ENCODE measurements around the gene PEX19.
"Not testable (repeated sequence)": the region's sequence is repeated elsewhere in the genome, so short reads cannot be mapped to it uniquely, and the experiment has no call there.

Gene PEX19

DNA sequence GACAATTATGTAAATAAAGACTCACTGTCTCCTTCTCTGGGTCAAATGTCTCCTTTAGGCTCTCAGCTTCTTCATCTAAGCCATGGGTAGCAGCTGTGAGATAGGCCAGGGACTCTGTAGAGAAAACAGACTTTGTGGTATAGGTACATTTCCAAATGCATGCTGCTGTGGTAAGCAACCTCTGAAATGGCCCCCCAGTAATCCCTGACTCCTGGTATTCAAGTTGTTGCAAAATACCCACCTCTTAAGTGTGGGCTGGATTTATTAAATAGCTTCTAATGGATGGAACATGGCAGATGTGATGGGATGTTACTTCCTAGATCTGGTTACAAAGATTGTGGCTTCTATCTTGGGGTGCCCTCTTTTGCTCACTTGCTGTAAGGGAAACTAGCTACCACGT lies 11.1 kb upstream of the PEX19 start:
- H3K36me3 ChIP-seq (ENCODE audit: insufficient read depth, low read length) = peaks cover 93% of the 10 kb centered on the region

DNA sequence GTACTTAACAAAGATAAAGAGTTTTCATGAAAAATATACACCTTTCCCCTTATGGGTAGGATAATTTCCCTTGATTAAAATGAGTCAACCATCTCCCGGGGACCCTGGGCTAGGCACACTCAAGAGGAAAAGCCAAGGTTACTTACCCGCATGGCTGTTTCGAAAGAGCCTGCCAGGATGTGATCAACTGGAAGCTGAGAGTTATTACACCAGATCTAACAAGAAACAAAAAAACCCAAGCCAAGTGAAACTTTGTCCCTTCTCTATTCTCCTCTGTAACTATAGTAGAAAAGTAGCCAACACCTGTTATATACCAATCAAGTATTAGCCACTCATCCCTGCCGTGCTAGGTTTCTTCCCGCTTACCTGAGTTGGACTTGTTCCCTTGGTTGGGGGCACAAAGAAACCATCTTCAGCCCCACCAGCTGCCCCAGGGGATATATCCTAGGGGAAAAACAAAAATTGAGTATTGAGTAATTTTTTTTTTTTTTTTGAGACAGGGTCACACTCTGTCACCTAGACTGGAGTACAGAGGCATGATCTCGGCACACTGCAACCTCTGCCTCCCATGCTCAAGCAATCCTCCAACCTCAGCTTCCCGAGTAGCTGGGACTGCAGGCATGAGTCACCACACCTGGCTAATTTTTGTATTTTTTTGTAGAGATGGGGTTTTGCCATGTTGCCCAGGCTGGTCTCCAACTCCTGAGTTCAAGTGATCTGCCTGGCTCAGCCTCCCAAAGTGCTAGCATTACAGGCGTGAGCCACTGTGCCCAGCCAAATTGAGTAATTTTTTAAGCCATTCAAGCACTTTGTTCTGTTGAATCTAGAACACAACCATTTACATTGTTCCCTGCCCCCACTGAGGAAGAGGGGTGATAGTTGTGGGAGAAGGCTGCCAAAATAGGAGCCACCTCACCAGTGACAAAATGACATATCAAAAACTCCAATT lies 8.4 kb upstream of the PEX19 start:
- no peaks in the 10 kb centered on the region for H3K9me3 ChIP-seq (ENCODE audit: low read length)
- peaks cover 89% of the 10 kb centered on the region for H3K36me3 ChIP-seq (ENCODE audit: insufficient read depth, low read length)
- H3K4me3 ChIP-seq (ENCODE audit: low read length) = no peak overlapping the region
- no peak overlapping the region for H2AFZ ChIP-seq (ENCODE audit: low read depth, low read length)
- no peaks in the 10 kb centered on the region for H3K27me3 ChIP-seq (ENCODE audit: insufficient read depth, low read length)
- H3K4me1 ChIP-seq (ENCODE audit: insufficient read depth, low read length) = no peaks in the 10 kb centered on the region

More for the DNA sequence above, 11.1 kb upstream of the PEX19 start:
- Histone ChIP-seq H2AFZ (ENCODE audit: low read depth, low read length) (no peak overlapping the region), H3K27me3 (ENCODE audit: insufficient read depth, low read length) (no peaks in the 10 kb centered on the region), H3K4me1 (ENCODE audit: insufficient read depth, low read length) (no peaks in the 10 kb centered on the region), H3K4me3 (ENCODE audit: low read length) (no peak overlapping the region), H3K9me3 (ENCODE audit: low read length) (no peaks in the 10 kb centered on the region)

DNA sequence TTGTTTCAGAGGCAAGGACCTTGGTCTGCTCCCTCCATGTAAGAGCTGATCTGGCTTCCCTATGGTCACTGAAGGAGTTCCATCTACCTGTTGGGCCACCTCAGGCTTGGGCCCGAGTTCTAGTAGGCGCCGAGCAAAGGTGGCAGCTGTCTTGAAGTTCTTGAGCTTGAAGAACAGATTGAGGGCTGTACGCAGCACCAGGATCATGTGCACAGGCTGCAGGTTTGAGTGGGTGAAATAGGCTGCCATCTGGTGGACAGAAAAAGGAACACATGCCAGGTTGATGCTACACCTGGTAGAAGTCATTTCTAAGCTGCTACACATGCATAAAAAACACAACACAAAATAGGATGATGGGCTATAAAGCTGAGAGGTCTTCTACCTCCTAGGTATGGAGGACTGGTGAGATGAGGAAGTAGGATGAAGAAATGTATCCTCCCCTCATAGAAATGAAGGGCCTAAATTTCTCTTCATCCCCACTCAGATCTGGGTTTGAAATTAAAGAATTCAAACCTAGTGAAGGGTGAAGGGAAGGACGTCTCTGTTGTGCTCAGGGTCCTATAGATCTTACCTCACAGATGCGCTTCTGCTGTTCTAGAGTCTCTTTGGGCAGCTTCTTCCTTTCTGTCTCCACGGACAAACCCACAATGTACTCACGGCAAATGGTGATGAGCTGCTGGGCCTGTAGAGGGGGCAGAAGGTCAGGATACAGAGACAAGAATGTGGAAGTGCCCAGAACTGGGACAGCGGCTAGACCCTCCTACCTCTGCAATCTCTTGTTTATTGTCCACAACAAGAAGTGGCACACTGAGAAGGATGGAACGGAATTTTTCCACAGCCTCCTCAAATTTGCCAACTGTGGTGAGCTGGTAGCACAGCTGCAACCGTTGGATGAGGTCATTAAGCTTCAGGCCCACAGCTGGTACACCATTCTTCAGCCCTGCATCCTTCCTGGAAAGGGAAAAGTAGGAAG lies 6.6 kb upstream of the PEX19 start:
- Histone ChIP-seq H3K4me1 (ENCODE audit: insufficient read depth, low read length) (no peaks in the 10 kb centered on the region), H2AFZ (ENCODE audit: low read depth, low read length) (no peak overlapping the region), H3K4me3 (ENCODE audit: low read length) (no peak overlapping the region), H3K9me3 (ENCODE audit: low read length) (no peaks in the 10 kb centered on the region), H3K36me3 (ENCODE audit: insufficient read depth, low read length) (peaks cover 73% of the 10 kb centered on the region), H3K27me3 (ENCODE audit: insufficient read depth, low read length) (no peaks in the 10 kb centered on the region)

DNA sequence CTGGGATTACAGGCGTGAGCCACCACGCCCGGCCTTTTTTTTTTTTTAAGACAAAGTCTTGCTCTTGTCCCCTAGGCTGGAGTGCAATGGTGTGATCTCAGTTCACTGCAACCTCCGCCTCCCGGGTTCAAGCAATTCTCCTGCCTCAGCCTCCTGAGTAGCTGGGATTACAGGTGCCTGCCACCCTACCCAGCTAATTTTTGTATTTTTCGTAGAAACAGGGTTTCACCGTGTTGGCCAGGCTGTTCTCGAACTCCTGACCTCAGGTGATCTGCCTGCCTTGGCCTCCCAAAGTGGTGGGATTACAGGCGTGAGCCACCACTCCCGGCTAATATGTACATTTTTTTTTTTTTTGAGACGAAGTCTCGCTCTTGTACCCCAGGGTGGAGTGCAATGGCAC lies 2.8 kb upstream of the PEX19 start:
- peaks cover 40% of the 10 kb centered on the region for H3K36me3 ChIP-seq (ENCODE audit: insufficient read depth, low read length)
- not testable (repeated sequence) for H3K27me3 ChIP-seq (ENCODE audit: insufficient read depth, low read length); H3K4me3 ChIP-seq (ENCODE audit: low read length); H3K9me3 ChIP-seq (ENCODE audit: low read length); H2AFZ ChIP-seq (ENCODE audit: low read depth, low read length)
- peaks cover 14% of the 10 kb centered on the region for H3K4me1 ChIP-seq (ENCODE audit: insufficient read depth, low read length)

DNA sequence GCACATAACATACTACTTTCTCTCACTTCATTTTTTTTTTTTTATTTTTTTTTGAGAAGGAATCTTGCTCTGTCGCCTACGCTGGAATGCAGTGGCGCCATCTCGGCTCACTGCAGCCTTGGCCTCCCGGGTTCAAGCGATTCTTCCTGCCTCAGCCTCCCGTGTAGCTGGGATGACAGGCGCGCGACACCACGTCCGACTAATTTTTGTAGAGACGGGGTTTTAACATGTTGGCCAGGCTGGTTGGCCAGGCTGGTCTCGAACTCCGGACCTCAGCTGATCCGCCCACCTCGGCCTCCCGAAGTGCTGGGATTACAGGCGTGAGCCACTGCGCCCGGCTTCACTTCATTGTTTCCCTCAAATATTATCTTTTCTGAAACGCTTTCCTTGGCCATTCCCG lies 573 bp upstream of the PEX19 start:
- H3K4me3 ChIP-seq (ENCODE audit: low read length) = peak overlapping the region; percentile 86
- H2AFZ ChIP-seq (ENCODE audit: low read depth, low read length) = peak overlapping the region; percentile 33
- H3K27me3 ChIP-seq (ENCODE audit: insufficient read depth, low read length) = no peaks in the 10 kb centered on the region
- H3K36me3 ChIP-seq (ENCODE audit: insufficient read depth, low read length) = peaks cover 39% of the 10 kb centered on the region
- H3K9me3 ChIP-seq (ENCODE audit: low read length) = no peaks in the 10 kb centered on the region
- peaks cover 14% of the 10 kb centered on the region for H3K4me1 ChIP-seq (ENCODE audit: insufficient read depth, low read length)

DNA sequence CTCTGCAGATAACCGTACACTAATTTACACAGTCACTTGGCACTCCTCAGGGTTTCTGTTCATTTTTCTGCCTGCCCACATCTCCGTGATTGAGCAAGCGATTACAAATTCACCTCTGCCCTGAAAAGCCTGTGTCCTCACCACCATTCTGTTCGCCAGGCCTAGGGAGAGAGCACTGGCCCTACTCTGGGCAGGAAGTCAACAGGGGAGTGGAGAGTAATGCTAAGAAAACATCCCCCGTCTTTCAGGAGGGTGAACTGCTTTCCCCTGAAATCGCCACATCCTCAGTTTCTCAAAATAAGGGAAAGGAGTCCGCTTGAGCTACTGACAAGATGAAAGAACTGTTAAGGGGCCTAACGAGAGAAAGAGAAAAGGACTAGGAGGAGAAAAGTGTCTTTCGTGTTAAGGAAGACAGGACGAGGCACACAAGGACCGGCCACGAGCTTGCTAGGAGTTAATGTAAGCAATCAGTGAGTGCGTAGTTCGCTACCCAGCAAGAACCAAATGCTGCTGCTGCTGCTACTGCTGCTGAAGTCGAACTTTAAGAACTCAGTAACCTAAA lies 632 bp downstream of the PEX19 start:
- H3K27me3 ChIP-seq (ENCODE audit: insufficient read depth, low read length) = no peaks in the 10 kb centered on the region
- no peaks in the 10 kb centered on the region for H3K9me3 ChIP-seq (ENCODE audit: low read length)
- peaks cover 14% of the 10 kb centered on the region for H3K4me1 ChIP-seq (ENCODE audit: insufficient read depth, low read length)
- H3K4me3 ChIP-seq (ENCODE audit: low read length) = peak overlapping the region; percentile 86
- peak overlapping the region; percentile 54 for H2AFZ ChIP-seq (ENCODE audit: low read depth, low read length)
- H3K36me3 ChIP-seq (ENCODE audit: insufficient read depth, low read length) = peaks cover 39% of the 10 kb centered on the region

DNA sequence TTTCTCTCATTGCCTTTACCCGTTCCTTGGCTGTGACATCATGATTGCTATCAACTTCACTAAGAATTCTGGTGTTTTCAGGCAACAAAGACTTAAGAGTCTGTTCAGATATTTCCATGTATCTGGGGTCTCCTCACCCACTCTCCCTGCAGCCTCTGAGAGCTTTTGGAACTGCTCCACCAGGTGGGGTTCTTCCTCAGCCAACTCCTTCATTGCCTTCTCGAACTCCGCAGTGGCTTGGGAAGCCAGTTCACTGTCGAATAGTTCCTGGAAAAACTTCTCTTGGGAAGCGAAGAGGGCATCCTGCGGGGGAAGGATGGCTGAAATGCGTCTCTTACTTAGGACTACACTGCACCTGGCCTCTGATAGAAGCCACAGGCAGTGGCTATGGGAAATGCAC lies 2.1 kb downstream of the PEX19 start:
- no peak overlapping the region for H3K4me3 ChIP-seq (ENCODE audit: low read length)
- no peaks in the 10 kb centered on the region for H3K27me3 ChIP-seq (ENCODE audit: insufficient read depth, low read length)
- H3K36me3 ChIP-seq (ENCODE audit: insufficient read depth, low read length) = peaks cover 51% of the 10 kb centered on the region
- H3K4me1 ChIP-seq (ENCODE audit: insufficient read depth, low read length) = peaks cover 14% of the 10 kb centered on the region
- H2AFZ ChIP-seq (ENCODE audit: low read depth, low read length) = no peak overlapping the region
- no peaks in the 10 kb centered on the region for H3K9me3 ChIP-seq (ENCODE audit: low read length)

DNA sequence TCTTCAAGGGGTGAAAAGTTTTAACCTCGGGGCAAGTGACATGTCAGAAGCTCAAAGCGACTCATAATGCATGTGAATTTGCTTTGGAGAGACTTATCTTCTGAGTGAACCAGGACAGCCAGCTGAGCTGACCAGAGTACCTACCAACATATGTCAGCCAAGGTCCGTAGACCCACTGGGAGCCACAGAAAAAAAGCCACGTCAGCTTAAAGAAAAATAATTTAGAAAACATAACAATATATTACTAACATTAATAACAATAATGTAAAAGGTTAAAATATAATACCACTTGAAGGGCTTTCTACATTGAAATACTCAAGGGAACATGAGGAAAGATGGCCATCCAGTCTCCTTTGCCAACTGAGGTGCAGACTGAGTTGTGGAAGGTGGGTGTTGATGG lies 6.9 kb downstream of the PEX19 start:
- Histone ChIP-seq H3K36me3 (ENCODE audit: insufficient read depth, low read length) (peaks cover 61% of the 10 kb centered on the region), H3K4me3 (ENCODE audit: low read length) (no peak overlapping the region), H3K27me3 (ENCODE audit: insufficient read depth, low read length) (no peaks in the 10 kb centered on the region), H3K4me1 (ENCODE audit: insufficient read depth, low read length) (no peaks in the 10 kb centered on the region), H2AFZ (ENCODE audit: low read depth, low read length) (no peak overlapping the region), H3K9me3 (ENCODE audit: low read length) (no peaks in the 10 kb centered on the region)

DNA sequence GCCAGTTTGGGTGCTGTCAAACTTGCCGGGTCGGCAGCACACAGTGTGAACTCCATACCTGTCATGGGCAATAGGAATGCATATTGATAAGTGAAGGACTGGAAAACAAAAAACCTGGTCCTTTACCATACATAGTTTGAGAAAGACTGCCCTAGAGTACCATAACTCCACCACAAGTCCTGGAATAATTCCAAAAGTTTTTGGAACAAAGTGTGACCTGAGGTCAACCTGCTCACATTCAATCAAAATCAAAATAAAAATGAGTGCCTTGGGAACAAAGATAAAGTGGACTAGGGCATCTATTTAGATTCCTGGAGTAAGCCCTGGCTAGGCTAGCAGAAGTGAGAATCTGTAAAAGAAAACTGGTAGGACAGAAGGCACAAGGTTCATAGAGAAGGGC lies 7.6 kb downstream of the PEX19 start:
- Histone ChIP-seq H3K27me3 (ENCODE audit: insufficient read depth, low read length) (no peaks in the 10 kb centered on the region), H2AFZ (ENCODE audit: low read depth, low read length) (no peak overlapping the region), H3K9me3 (ENCODE audit: low read length) (no peaks in the 10 kb centered on the region), H3K4me1 (ENCODE audit: insufficient read depth, low read length) (no peaks in the 10 kb centered on the region), H3K36me3 (ENCODE audit: insufficient read depth, low read length) (peaks cover 54% of the 10 kb centered on the region), H3K4me3 (ENCODE audit: low read length) (no peak overlapping the region)

DNA sequence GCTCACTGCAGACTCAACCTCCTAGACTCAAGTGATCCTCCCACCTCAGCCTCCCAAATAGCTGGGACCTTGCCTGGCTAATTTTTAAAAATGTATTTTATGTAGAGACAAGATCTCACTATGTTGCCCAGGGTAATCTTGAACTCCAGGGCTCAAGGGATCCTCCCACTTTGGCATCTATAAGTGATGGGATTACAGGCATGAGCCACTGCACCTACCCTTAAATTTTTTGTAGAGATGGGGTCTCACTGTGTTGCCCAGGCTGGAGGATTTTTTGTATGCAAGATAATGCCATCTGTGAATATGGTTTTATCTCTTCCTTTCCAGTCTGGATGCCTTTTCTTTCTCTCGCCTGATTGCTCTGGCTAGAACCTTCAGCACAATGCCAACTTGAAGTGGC lies 13.9 kb downstream of the PEX19 start:
- no peak overlapping the region for H2AFZ ChIP-seq (ENCODE audit: low read depth, low read length)
- H3K4me3 ChIP-seq (ENCODE audit: low read length) = no peak overlapping the region
- H3K9me3 ChIP-seq (ENCODE audit: low read length) = no peaks in the 10 kb centered on the region
- no peaks in the 10 kb centered on the region for H3K36me3 ChIP-seq (ENCODE audit: insufficient read depth, low read length)
- H3K27me3 ChIP-seq (ENCODE audit: insufficient read depth, low read length) = no peaks in the 10 kb centered on the region
- no peaks in the 10 kb centered on the region for H3K4me1 ChIP-seq (ENCODE audit: insufficient read depth, low read length)

DNA sequence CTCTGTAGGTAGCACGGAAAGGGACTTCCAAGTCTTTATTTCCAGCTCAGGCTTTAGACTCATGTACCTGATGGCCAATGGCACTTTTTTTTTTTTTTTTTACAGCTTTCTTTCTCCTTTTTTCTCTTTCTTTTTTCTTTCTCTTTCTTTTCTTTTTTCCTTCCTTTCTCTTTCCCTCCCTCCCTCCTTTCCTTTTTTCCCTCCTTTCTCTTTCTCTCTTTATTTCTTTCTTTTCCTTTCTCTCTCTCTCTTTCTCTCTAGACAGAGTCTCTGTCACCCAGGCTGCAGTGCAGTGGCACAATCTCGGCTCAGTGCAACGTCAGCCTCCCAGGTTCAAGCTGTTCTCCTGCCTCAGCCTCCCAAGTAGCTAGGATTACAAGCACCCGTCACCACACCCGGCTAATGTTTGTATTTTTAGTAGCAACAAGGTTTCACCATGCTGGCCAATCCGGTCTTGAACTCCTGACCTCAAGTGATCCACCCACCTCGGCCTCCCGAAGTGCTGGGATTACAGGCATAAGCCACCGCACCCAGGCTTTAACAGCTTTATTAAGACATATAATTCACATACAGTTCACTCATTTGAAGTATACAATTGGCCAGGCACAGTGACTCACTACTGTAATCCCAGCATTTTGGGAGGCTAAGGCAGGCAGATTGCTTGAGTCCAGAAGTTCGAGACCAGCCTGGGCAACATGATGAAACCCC lies 17.5 kb downstream of the PEX19 start:
- H3K27me3 ChIP-seq (ENCODE audit: insufficient read depth, low read length) = no peaks in the 10 kb centered on the region
- H3K9me3 ChIP-seq (ENCODE audit: low read length) = no peaks in the 10 kb centered on the region
- H3K36me3 ChIP-seq (ENCODE audit: insufficient read depth, low read length) = no peaks in the 10 kb centered on the region
- no peak overlapping the region for H2AFZ ChIP-seq (ENCODE audit: low read depth, low read length)
- H3K4me1 ChIP-seq (ENCODE audit: insufficient read depth, low read length) = no peaks in the 10 kb centered on the region
- no peak overlapping the region for H3K4me3 ChIP-seq (ENCODE audit: low read length)

DNA sequence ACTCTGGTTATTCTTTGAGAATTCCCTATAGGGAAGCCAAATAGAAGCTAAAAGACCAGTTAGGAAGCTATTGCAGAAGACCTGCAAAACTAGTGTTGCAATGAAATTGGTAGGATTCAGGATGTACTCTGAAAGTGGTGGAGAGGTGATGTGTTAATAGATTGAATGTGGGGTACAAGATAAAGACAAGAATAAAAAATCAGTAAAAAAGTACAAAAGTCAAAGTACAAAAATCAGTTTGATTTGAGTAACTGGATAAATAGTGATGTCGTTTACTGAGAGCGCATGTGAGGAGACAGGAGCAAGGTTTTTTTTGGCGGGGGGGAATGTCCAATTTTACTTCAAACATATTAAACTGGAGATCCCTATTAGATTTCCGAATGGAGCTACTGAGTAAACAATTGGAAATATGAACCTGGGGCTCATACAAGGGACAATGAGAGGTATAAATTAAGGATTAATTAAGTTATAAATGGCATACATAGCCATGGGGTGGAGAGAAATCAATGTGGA lies 20.1 kb downstream of the PEX19 start:
- Histone ChIP-seq H3K27me3 (ENCODE audit: insufficient read depth, low read length) (no peaks in the 10 kb centered on the region), H3K4me3 (ENCODE audit: low read length) (no peak overlapping the region), H3K36me3 (ENCODE audit: insufficient read depth, low read length) (no peaks in the 10 kb centered on the region), H3K4me1 (ENCODE audit: insufficient read depth, low read length) (peaks cover 13% of the 10 kb centered on the region), H3K9me3 (ENCODE audit: low read length) (no peaks in the 10 kb centered on the region), H2AFZ (ENCODE audit: low read depth, low read length) (no peak overlapping the region)
